Endothelial cell (in vitro differentiated cells): ENCODE results near the gene FBXL7. TPM values are rescaled to one million over a fixed set of nuclear protein-coding genes. Genes with fewer than 3 reads are reported as not detected.

Experiments
- DNase-seq: peaks from one replicate; pipeline ENCODE4 v3.0.0; 2021; ENCODE audit warnings: low spot score
- H3K27ac Mint-ChIP-seq: one replicate; pipeline ENCODE4 v1.8.0; 2021; ENCODE audit warnings: mixed read lengths, inconsistent platforms; ENCODE audit not compliant: unreplicated experiment
- H3K27me3 Mint-ChIP-seq: one replicate; pipeline ENCODE4 v1.8.0; 2021; ENCODE audit warnings: mild to moderate bottlenecking, moderate library complexity, mixed read lengths, inconsistent platforms; ENCODE audit not compliant: unreplicated experiment
- H3K36me3 Mint-ChIP-seq: one replicate; pipeline ENCODE4 v1.8.0; 2021; ENCODE audit warnings: mild to moderate bottlenecking, low read depth, mixed read lengths, inconsistent platforms; ENCODE audit not compliant: unreplicated experiment
- H3K4me1 Mint-ChIP-seq: one replicate; pipeline ENCODE4 v1.8.0; 2021; ENCODE audit warnings: mild to moderate bottlenecking, mixed read lengths, inconsistent platforms; ENCODE audit not compliant: unreplicated experiment
- H3K4me3 Mint-ChIP-seq: one replicate; pipeline ENCODE4 v1.8.0; 2021; ENCODE audit warnings: mild to moderate bottlenecking, mixed read lengths, inconsistent platforms; ENCODE audit not compliant: unreplicated experiment
- H3K9me3 Mint-ChIP-seq: one replicate; pipeline ENCODE4 v1.8.0; 2021; ENCODE audit warnings: mixed read lengths, inconsistent platforms; ENCODE audit not compliant: unreplicated experiment
- CTCF ChIP-seq: fragments of 200-600 bp; sonication (generic); IDR thresholded peaks from one replicate; pipeline ENCODE4 v1.5.0; 2021; ENCODE audit warnings: antibody characterized with exemption; ENCODE audit not compliant: unreplicated experiment
- total RNA-seq: library from RNA; stranded (reverse); fragmentation: NEBNext Ultra II Directional; extraction: Animal tissue kit (Norgen Biotek cat#: 25700); gene quantifications from one replicate; pipeline ENCODE4 v1.2.1, GENCODE V29; 2021; ENCODE audit not compliant: unreplicated experiment

Gene FBXL7
- total RNA-seq, 1 donor from 2014 or later = 63.8 TPM

- Mint-ChIP-seq H3K27me3 (peaks cover 2% of the 10 kb centered on the region), H3K27ac (no peak overlapping the region), H3K36me3 (peaks cover 26% of the 10 kb centered on the region), H3K9me3 (no peaks in the 10 kb centered on the region), H3K4me3 (no peak overlapping the region), H3K4me1 (peaks cover 13% of the 10 kb centered on the region)
- TF ChIP-seq CTCF = no peak
- DNase-seq = no peak
These were observed 303.3 kb downstream of the FBXL7 start for GRCh38 chr5:15803280-15803679.

- TF ChIP-seq CTCF = no peak
- Mint-ChIP-seq H3K4me1 (peaks cover 6% of the 10 kb centered on the region), H3K4me3 (no peak overlapping the region), H3K27me3 (peaks cover 2% of the 10 kb centered on the region), H3K27ac (no peak overlapping the region), H3K9me3 (no peaks in the 10 kb centered on the region), H3K36me3 (peaks cover 20% of the 10 kb centered on the region)
- no peak for DNase-seq
These were observed 306.6 kb downstream of the FBXL7 start for GRCh38 chr5:15806613-15807012.

- DNase-seq = no peak
- Mint-ChIP-seq H3K36me3 (peaks cover 20% of the 10 kb centered on the region), H3K27me3 (no peaks in the 10 kb centered on the region), H3K9me3 (no peaks in the 10 kb centered on the region), H3K4me3 (no peak overlapping the region), H3K27ac (no peak overlapping the region), H3K4me1 (peaks cover 6% of the 10 kb centered on the region)
- no peak for TF ChIP-seq CTCF
These were observed 307.3 kb downstream of the FBXL7 start for GRCh38 chr5:15807248-15807647.

- DNase-seq = no peak
- H3K4me1 Mint-ChIP-seq = peaks cover 6% of the 10 kb centered on the region
- H3K4me3 Mint-ChIP-seq = no peak overlapping the region
- TF ChIP-seq CTCF = no peak
- H3K27ac Mint-ChIP-seq = no peak overlapping the region
- H3K9me3 Mint-ChIP-seq = no peaks in the 10 kb centered on the region
- peaks cover 18% of the 10 kb centered on the region for H3K36me3 Mint-ChIP-seq
- H3K27me3 Mint-ChIP-seq = no peaks in the 10 kb centered on the region
These were observed 307.9 kb downstream of the FBXL7 start for GRCh38 chr5:15807871-15808270.

GRCh38 chr5:15808577-15808976, 308.6 kb downstream of the FBXL7 start:
- Mint-ChIP-seq H3K4me1 (peaks cover 6% of the 10 kb centered on the region), H3K36me3 (peaks cover 11% of the 10 kb centered on the region), H3K27ac (no peak overlapping the region), H3K4me3 (no peak overlapping the region), H3K27me3 (no peaks in the 10 kb centered on the region), H3K9me3 (no peaks in the 10 kb centered on the region)
- no peak for DNase-seq
- TF ChIP-seq CTCF = no peak
